Measurements from ENCODE around the gene HDGFL2.

GRCh38 chr19:4425537-4425936 is 46.6 kb upstream of the HDGFL2 start:
- TF ChIP-seq EP300 (IDR thresholded peaks at IDR 0.05; ENCODE audit: borderline replicate concordance in 1 of 2, low read depth in 2 of 2, low read length in 2 of 2), result no peak
- no peak for TF ChIP-seq ZNF274 (IDR thresholded peaks at IDR 0.05; ENCODE audit: borderline replicate concordance, extremely low read depth, low read length)
- no peak for TF ChIP-seq NRF1 (IDR thresholded peaks at IDR 0.05; ENCODE audit: low read depth, low read length)
- no peak for TF ChIP-seq PHF8 (conservative IDR thresholded peaks at IDR 0.05; ENCODE audit: low read depth, low read length)
- no peak for TF ChIP-seq CTCF (IDR thresholded peaks at IDR 0.05; ENCODE audit: control extremely low read depth in 1 of 3, insufficient read depth in 1 of 3, low read depth in 1 of 3, low read length in 3 of 3)
- TF ChIP-seq USF2 (IDR thresholded peaks at IDR 0.05; ENCODE audit: low read length), result no peak
- TF ChIP-seq EZH2 (IDR thresholded peaks at IDR 0.05; ENCODE audit: low read depth, low read length, severe bottlenecking), result no peak
- TF ChIP-seq BCL11A (IDR thresholded peaks at IDR 0.05; ENCODE audit: low read depth in 2 of 2, low read length in 2 of 2), result no peak
- no peak for TF ChIP-seq RFX5 (IDR thresholded peaks at IDR 0.05; ENCODE audit: borderline replicate concordance, low read depth, low read length)
- no peak for TF ChIP-seq EGR1 (IDR thresholded peaks at IDR 0.05; ENCODE audit: borderline replicate concordance, low read depth, low read length)
- no peak for TF ChIP-seq RAD21 (IDR thresholded peaks at IDR 0.05 in 1 of 2, conservative IDR thresholded peaks at IDR 0.05 in 1 of 2; ENCODE audit: low read depth in 2 of 2, low read length in 2 of 2)
- TF ChIP-seq CBX5 (IDR thresholded peaks at IDR 0.05; ENCODE audit: low read depth, low read length), result no peak
- TF ChIP-seq TAF1 (IDR thresholded peaks at IDR 0.05; ENCODE audit: low read depth, low read length), result no peak
- TF ChIP-seq GABPA (IDR thresholded peaks at IDR 0.05; ENCODE audit: borderline replicate concordance, insufficient read depth, low read length), result no peak
